Dendritic cell treated with granulocyte-macrophage colony-stimulating factor and Interleukin-4, amounts not matched to agents 40 ng/mL and 50 ng/mL, for 4 days (primary cell): ENCODE data around the gene FNDC3B.
"Not testable (repeated sequence)": the region's sequence is repeated elsewhere in the genome, so short reads cannot be mapped to it uniquely, and the experiment has no call there.

Source experiments
- H3K27ac Mint-ChIP-seq: one replicate; pipeline ENCODE4 v1.8.0; 2022; ENCODE audit warnings: mild to moderate bottlenecking, mixed read lengths
- H3K27me3 Mint-ChIP-seq: one replicate; pipeline ENCODE4 v1.8.0; 2022; ENCODE audit warnings: mild to moderate bottlenecking, mixed read lengths
- H3K36me3 Mint-ChIP-seq: one replicate; pipeline ENCODE4 v1.8.0; 2022; ENCODE audit warnings: low read depth, mixed read lengths
- H3K4me1 Mint-ChIP-seq: one replicate; pipeline ENCODE4 v1.8.0; 2022; ENCODE audit warnings: low read depth, mixed read lengths
- H3K4me3 Mint-ChIP-seq: one replicate; pipeline ENCODE4 v1.8.0; 2022; ENCODE audit warnings: mild to moderate bottlenecking, moderate library complexity, mixed read lengths
- H3K9me3 Mint-ChIP-seq: one replicate; pipeline ENCODE4 v1.8.0; 2022; ENCODE audit warnings: mixed read lengths
- intact Hi-C: fragments of 100-400 bp; cut with micrococcal nuclease; formaldehyde crosslinking; loops from one replicate; pipeline ENCODE4 v1.15.0; 2022

FNDC3B gene

DNA sequence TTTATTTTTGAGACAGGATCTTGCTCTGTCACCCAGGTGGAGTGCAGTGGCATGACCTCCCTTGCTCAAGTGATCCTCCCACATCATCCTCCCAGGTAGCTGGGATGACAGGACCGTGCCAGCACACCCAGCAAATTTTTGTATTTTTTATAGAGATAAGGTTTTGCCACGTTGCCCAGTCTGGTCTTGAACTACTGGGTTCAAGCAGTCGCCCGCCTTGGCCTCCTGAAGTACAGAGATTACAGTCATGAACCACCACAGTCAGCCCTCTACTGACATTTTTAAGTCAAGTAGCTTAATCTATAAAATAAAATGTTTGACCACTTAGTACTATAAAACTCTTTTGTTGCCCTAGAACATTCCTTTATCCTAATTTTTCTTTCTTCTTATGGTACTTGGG lies 198.8 kb downstream of the FNDC3B start:
- peaks cover 39% of the 10 kb centered on the region for H3K4me1 Mint-ChIP-seq
- intact Hi-C loops, result no loop called here
- peaks cover 24% of the 10 kb centered on the region for H3K9me3 Mint-ChIP-seq
- H3K27ac Mint-ChIP-seq, result peak overlapping the region; percentile 88
- H3K36me3 Mint-ChIP-seq, result peaks cover 36% of the 10 kb centered on the region
- H3K27me3 Mint-ChIP-seq, result no peaks in the 10 kb centered on the region
- H3K4me3 Mint-ChIP-seq, result no peak overlapping the region

DNA sequence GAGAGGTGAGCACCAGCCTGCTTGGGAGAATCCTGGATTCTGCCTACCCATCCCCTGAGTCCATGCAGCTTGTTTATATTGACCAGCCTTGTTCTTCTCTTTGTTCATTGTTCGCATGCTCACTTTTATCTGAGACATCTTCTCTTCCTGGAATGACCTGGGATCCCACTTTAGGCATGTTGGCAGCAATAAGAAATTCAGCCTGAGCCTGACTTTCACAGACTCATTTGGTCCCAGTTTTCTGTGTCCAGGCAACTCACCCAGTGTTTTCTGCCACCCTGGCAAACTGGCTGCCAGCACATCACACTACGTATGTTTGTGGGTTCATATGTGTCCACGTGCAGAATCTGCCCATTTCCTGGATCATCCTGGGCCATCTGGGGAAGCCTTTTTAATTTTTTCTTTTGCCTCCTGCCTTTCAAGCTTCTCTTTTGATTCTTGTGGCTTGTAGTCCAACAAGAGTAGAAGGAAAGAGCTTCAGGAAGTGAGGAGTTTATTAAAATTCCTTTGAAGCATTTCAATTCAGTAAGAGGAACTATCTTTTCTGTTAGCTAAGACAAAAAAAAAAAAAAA lies 199.9 kb downstream of the FNDC3B start:
- Mint-ChIP-seq H3K4me1 (peaks cover 41% of the 10 kb centered on the region), H3K27me3 (no peaks in the 10 kb centered on the region), H3K27ac (peak overlapping the region; percentile 88), H3K4me3 (no peak overlapping the region), H3K36me3 (peaks cover 35% of the 10 kb centered on the region), H3K9me3 (peaks cover 29% of the 10 kb centered on the region)
- intact Hi-C loops, result no loop called here

DNA sequence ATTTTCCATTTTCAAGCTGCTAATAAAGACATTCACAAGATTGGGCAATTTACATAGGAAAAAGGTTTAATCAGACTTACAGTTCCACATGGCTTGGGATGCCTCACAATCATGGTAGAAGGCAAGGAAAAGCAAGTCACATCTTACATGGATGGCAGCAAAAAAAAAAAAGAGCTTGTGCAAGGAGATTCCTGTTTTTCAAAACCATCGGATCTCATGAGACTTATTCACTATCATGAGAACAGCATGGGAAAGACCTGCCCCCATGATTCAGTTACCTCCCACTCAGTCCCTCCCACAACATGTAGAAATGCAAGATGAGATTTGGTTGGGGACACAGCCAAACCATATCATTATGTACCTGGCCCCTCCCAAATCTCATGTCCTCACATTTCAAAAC lies 202.0 kb downstream of the FNDC3B start:
- Mint-ChIP-seq H3K4me1 (peaks cover 41% of the 10 kb centered on the region), H3K27ac (no peak overlapping the region), H3K9me3 (peaks cover 29% of the 10 kb centered on the region), H3K4me3 (no peak overlapping the region), H3K36me3 (peaks cover 35% of the 10 kb centered on the region), H3K27me3 (no peaks in the 10 kb centered on the region)
- intact Hi-C loops, result no loop called here

DNA sequence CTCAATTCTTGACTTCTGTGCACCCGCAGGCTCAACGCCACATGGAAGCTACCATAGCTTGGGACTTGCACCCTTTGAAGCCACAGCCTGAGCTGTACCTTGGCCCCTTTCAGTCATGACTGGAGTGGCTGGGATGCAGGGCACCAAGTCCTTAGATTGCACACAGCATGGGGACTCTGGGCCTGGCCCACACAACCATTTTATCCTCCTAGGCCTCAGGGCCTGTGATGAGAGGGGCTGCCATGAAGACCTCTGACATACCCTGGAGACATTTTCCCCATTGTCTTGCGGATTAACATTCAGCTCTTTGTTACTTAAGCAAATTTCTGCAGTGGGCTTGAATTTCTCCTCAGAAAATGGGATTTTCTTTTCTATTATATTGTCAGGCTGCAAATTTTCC lies 203.1 kb downstream of the FNDC3B start:
- H3K9me3 Mint-ChIP-seq, result peaks cover 29% of the 10 kb centered on the region
- H3K36me3 Mint-ChIP-seq, result peaks cover 38% of the 10 kb centered on the region
- intact Hi-C loops, H3K27ac Mint-ChIP-seq, H3K4me3 Mint-ChIP-seq, H3K27me3 Mint-ChIP-seq: not testable (repeated sequence)
- peaks cover 48% of the 10 kb centered on the region for H3K4me1 Mint-ChIP-seq

DNA sequence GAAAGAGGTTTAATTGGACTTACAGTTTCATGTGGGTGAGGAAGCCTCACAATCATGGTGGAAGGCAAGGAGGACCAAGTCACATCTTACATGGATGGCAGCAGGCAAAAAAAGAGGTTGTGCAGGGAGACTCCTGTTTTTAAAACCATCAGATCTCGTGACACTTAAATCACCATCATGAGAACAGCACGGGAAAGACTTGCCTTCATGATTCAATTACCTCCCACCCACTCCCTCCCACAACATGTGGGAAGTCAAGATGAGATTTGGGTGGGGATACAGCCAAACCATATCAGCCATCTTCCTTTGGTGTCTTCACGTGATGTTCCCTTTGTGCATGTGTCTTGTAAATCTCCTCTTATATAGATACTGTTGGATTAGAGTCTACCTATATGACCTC lies 204.0 kb downstream of the FNDC3B start:
- H3K36me3 Mint-ChIP-seq, result peaks cover 46% of the 10 kb centered on the region
- H3K27ac Mint-ChIP-seq, intact Hi-C loops, H3K4me3 Mint-ChIP-seq, H3K27me3 Mint-ChIP-seq: not testable (repeated sequence)
- H3K9me3 Mint-ChIP-seq, result peaks cover 29% of the 10 kb centered on the region
- H3K4me1 Mint-ChIP-seq, result peaks cover 51% of the 10 kb centered on the region

DNA sequence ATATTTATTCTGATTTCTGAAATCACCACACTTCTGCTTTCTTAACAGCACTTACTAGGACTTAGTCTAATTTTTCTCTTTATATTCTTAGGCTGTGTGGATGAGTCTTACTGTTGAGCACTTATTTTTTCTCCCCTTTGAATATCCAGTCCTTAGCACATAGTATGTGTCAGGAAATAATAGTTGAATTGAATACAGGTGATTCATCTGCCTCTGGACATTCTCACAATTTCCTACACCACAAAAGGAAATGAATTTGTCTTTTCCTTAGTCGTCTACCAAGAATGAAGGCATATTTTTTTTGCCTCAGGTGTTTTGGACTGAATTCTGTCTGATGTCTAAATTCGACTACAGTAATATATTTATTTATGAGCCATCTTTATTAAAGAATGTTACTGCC lies 204.6 kb downstream of the FNDC3B start:
- H3K9me3 Mint-ChIP-seq, result peaks cover 29% of the 10 kb centered on the region
- H3K27ac Mint-ChIP-seq, result no peak overlapping the region
- no peak overlapping the region for H3K4me3 Mint-ChIP-seq
- peaks cover 46% of the 10 kb centered on the region for H3K36me3 Mint-ChIP-seq
- no peaks in the 10 kb centered on the region for H3K27me3 Mint-ChIP-seq
- intact Hi-C loops, result no loop called here
- H3K4me1 Mint-ChIP-seq, result peaks cover 48% of the 10 kb centered on the region

DNA sequence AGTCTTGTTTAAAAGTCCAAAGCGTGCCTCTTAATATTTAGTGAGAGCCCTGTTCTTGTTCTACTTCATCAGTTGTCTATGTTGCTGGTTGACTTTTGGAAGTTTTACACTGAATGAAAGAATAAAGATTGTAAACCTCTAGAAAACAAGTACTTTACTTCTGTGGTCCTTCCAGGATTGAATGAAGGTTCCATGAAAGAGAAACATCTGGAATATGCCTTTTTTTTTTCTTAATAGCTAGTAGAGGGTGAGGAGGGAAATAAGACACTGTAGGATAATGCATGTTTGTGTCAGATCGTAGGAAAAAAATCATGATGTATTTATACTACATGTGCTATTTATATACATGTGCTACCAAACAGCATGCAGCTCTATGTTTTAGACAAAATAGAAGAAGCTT lies 205.9 kb downstream of the FNDC3B start:
- Mint-ChIP-seq H3K36me3 (peaks cover 46% of the 10 kb centered on the region), H3K27ac (no peak overlapping the region), H3K4me3 (no peak overlapping the region), H3K27me3 (no peaks in the 10 kb centered on the region), H3K4me1 (peaks cover 41% of the 10 kb centered on the region), H3K9me3 (peaks cover 29% of the 10 kb centered on the region)
- intact Hi-C loops, result no loop called here

DNA sequence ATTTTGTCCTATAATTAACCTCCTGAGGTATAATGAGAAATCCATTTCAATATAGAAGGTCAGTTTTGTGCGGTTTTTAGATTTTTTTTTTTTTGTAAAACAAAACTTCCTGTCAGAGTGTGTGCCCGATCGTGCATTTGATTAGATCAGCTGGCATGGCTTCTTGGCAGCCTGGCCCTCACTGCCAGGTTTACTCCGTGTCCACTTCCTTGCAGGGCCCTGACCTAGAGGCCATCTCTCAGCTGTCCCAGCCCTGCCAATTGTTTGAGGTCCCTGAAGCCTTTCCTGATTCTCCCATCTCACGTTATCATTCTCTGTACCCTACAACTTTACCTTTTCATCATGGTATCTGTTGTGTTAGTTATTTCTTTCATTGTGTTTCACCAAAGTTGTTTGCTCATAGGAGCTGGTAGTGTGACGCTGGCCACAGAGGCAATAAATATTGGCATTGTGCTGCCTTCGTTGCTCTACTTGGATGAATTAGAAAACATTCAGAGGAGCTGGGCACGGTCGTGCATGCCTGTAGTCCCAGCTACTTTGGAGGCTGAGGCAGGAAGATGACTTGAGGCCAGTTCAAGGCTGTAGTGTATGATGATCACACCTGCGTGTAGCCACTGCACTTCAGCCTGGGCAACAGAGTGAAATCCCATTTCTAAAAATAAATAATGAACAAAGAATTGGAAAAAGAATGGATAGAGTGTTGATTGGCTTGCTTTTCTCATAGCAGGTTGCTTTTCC lies 206.9 kb downstream of the FNDC3B start:
- peaks cover 42% of the 10 kb centered on the region for H3K36me3 Mint-ChIP-seq
- H3K9me3 Mint-ChIP-seq, result peaks cover 24% of the 10 kb centered on the region
- no peak overlapping the region for H3K27ac Mint-ChIP-seq
- no peaks in the 10 kb centered on the region for H3K27me3 Mint-ChIP-seq
- peaks cover 35% of the 10 kb centered on the region for H3K4me1 Mint-ChIP-seq
- H3K4me3 Mint-ChIP-seq, result no peak overlapping the region
- intact Hi-C loops, result no loop called here

DNA sequence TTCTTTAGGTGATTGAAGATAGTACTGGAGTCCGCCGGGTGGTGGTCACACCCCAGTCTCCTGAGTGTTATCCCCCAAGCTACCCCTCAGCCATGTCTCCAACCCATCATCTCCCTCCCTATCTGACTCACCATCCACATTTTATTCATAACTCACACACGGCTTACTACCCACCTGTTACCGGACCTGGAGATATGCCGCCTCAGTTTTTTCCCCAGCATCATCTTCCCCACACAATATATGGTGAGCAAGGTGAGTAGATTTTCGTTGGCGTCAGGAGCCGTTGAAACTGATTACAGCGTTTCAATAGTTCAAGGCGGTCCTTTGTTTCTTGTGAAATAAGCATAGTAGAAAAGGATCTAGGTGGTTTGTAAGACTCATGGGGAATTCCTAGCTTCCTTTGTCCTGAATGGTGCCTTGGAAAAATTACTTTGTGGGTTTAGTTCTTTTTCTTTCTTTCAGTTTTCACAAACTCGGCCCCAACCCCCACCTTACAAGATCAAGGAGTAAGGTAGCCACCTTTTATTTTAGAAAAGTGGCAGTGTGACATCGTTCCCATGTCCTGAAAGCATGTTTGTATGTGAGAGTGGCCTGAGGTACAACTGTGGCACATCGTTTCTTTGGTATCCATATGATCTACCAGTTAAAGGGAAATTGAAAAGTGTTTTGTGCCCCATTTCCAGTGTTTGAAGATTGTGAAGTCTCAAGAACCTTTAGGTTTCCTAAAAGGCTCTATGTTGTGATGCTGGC lies 208.3 kb downstream of the FNDC3B start:
- Mint-ChIP-seq H3K27me3 (no peaks in the 10 kb centered on the region), H3K4me1 (peaks cover 27% of the 10 kb centered on the region), H3K9me3 (peaks cover 10% of the 10 kb centered on the region), H3K4me3 (no peak overlapping the region), H3K27ac (no peak overlapping the region), H3K36me3 (peaks cover 42% of the 10 kb centered on the region)
- intact Hi-C loops, result no loop called here

DNA sequence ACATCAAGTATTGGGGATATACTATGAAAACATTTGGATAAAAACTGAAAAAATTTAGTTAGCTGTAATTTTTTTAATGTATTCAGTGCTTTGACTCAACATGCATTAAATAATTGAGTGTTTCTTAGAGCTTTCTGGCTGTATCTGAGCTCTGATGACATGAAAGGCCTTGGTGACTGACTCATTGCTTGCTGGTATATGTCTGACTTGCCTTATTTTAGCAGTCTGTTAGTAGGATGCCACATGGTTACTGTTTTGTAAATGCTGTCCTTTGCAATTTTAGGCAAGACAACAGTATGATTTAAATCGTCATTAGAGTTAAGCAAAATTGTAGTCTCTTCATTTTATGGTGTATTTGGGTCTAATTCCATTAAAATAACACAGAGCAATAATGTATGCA lies 209.7 kb downstream of the FNDC3B start:
- intact Hi-C loops, result no loop called here
- H3K9me3 Mint-ChIP-seq, result no peaks in the 10 kb centered on the region
- no peak overlapping the region for H3K4me3 Mint-ChIP-seq
- H3K36me3 Mint-ChIP-seq, result peaks cover 44% of the 10 kb centered on the region
- no peak overlapping the region for H3K27ac Mint-ChIP-seq
- H3K4me1 Mint-ChIP-seq, result peaks cover 15% of the 10 kb centered on the region
- no peaks in the 10 kb centered on the region for H3K27me3 Mint-ChIP-seq

DNA sequence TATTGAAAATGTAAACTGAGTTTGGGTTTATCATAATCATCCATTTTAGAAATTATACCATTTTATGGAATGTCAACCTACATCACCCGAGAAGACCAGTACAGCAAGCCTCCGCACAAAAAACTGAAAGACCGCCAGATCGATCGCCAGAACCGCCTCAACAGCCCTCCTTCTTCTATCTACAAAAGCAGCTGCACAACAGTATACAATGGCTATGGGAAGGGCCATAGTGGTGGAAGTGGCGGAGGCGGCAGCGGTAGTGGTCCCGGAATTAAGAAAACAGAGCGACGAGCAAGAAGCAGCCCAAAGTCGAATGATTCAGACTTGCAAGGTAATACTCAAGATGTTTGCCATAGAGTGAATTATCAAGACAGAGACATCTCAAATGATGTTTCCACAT lies 211.8 kb downstream of the FNDC3B start:
- no peaks in the 10 kb centered on the region for H3K9me3 Mint-ChIP-seq
- intact Hi-C loops, result no loop called here
- H3K36me3 Mint-ChIP-seq, result peaks cover 64% of the 10 kb centered on the region
- no peak overlapping the region for H3K27ac Mint-ChIP-seq
- peaks cover 36% of the 10 kb centered on the region for H3K4me1 Mint-ChIP-seq
- H3K27me3 Mint-ChIP-seq, result no peaks in the 10 kb centered on the region
- no peak overlapping the region for H3K4me3 Mint-ChIP-seq

DNA sequence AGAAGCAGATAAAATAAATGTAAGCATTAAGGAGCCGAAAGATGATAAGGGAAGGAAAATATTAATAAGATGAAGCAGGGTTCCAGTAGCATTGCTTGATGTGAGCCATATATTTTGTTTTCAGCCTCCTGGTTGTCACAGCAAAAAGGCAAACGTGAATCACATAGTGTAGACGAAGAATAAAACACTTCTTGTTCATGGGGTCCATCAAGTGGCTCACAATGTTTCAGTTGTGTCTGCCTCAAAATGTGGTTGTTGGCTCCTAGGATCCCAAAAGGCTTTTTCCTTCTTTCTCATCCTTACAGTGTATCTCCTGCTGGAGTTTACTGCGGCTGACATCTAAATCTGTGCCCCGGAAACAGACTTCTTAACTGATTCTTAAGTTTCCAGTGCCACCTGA lies 213.8 kb downstream of the FNDC3B start:
- Mint-ChIP-seq H3K4me3 (no peak overlapping the region), H3K27me3 (no peaks in the 10 kb centered on the region), H3K36me3 (peaks cover 72% of the 10 kb centered on the region), H3K27ac (no peak overlapping the region), H3K9me3 (no peaks in the 10 kb centered on the region), H3K4me1 (peaks cover 33% of the 10 kb centered on the region)
- intact Hi-C loops, result no loop called here

DNA sequence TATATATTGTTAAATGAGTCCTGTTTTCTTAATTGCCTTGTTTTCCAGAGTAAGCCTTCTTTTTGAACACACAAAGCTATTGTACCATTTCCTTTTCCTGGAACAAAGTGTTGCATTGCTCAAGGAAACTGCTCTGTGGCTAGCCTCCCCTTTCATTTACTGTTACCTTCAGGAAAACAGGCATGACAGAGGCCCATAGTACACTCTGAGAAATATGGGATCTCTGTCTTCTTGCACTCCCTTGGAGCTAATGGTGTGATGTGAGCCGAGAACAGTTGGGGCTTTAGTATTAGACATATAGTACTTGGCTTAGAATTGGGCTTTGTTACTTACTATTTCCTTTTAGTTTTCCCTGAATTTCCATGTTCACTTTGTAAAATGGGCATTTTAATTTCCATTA lies 215.2 kb downstream of the FNDC3B start:
- intact Hi-C loops, result no loop called here
- Mint-ChIP-seq H3K9me3 (no peaks in the 10 kb centered on the region), H3K4me3 (no peak overlapping the region), H3K27ac (peak overlapping the region; percentile 13), H3K27me3 (no peaks in the 10 kb centered on the region), H3K36me3 (peaks cover 83% of the 10 kb centered on the region), H3K4me1 (peaks cover 42% of the 10 kb centered on the region)

DNA sequence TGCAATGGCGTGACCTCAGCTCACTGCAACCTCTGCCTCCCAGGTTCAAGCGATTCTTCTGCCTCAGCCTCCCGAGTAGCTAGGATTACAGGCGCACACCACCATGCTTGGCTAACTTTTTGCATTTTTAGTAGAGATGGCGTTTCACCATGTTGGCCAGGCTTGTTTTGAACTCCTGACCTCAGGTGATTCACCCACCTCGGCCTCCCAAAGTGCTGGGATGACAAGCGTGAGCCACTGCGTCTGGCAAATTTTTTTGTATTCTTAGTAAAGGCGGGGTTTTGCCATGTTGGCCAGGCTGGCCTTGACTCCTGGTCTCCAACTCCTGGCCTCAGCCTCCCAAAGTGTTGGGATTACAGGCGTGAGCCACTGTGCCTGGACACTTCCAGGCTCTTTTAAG lies 215.9 kb downstream of the FNDC3B start:
- H3K27ac Mint-ChIP-seq, result peak overlapping the region; percentile 77
- intact Hi-C loops, H3K27me3 Mint-ChIP-seq, H3K4me3 Mint-ChIP-seq, H3K9me3 Mint-ChIP-seq: not testable (repeated sequence)
- H3K4me1 Mint-ChIP-seq, result peaks cover 38% of the 10 kb centered on the region
- peaks cover 87% of the 10 kb centered on the region for H3K36me3 Mint-ChIP-seq
